Measurements from ENCODE around the gene FSTL5.

Gene FSTL5

GRCh38 chr4:161696944-161697343, 466.9 kb downstream of the FSTL5 start:
- DNase-seq (ENCODE audit: low read depth) = no peak
- H3K4me3 ChIP-seq (ENCODE audit: control insufficient read depth, low read depth, low read length) = no peak overlapping the region
- TF ChIP-seq CTCF (IDR thresholded peaks at IDR 0.05; ENCODE audit: control insufficient read depth, insufficient read depth, low read depth, low read length, missing control alignments) = no peak

GRCh38 chr4:161680146-161680545, 483.7 kb downstream of the FSTL5 start:
- no peak for TF ChIP-seq CTCF (IDR thresholded peaks at IDR 0.05; ENCODE audit: control insufficient read depth, insufficient read depth, low read depth, low read length, missing control alignments)
- no peak for DNase-seq (ENCODE audit: low read depth)
- H3K4me3 ChIP-seq (ENCODE audit: control insufficient read depth, low read depth, low read length) = no peak overlapping the region

GRCh38 chr4:161664740-161665139, 499.1 kb downstream of the FSTL5 start:
- no peak for DNase-seq (ENCODE audit: low read depth)
- H3K4me3 ChIP-seq (ENCODE audit: control insufficient read depth, low read depth, low read length) = no peak overlapping the region
- no peak for TF ChIP-seq CTCF (IDR thresholded peaks at IDR 0.05; ENCODE audit: control insufficient read depth, insufficient read depth, low read depth, low read length, missing control alignments)

GRCh38 chr4:161663844-161664243, 500.0 kb downstream of the FSTL5 start:
- no peak for TF ChIP-seq CTCF (IDR thresholded peaks at IDR 0.05; ENCODE audit: control insufficient read depth, insufficient read depth, low read depth, low read length, missing control alignments)
- no peak for DNase-seq (ENCODE audit: low read depth)
- H3K4me3 ChIP-seq (ENCODE audit: control insufficient read depth, low read depth, low read length) = no peak overlapping the region

- no peak for DNase-seq (ENCODE audit: low read depth)
- H3K4me3 ChIP-seq (ENCODE audit: control insufficient read depth, low read depth, low read length) = no peak overlapping the region
- no peak for TF ChIP-seq CTCF (IDR thresholded peaks at IDR 0.05; ENCODE audit: control insufficient read depth, insufficient read depth, low read depth, low read length, missing control alignments)
These were observed 505.1 kb downstream of the FSTL5 start for GRCh38 chr4:161658676-161659075.

- no peak for DNase-seq (ENCODE audit: low read depth)
- H3K4me3 ChIP-seq (ENCODE audit: control insufficient read depth, low read depth, low read length) = no peak overlapping the region
- TF ChIP-seq CTCF (IDR thresholded peaks at IDR 0.05; ENCODE audit: control insufficient read depth, insufficient read depth, low read depth, low read length, missing control alignments) = no peak
These were observed 506.2 kb downstream of the FSTL5 start for GRCh38 chr4:161657616-161658015.

GRCh38 chr4:161656594-161656993, 507.2 kb downstream of the FSTL5 start:
- DNase-seq (ENCODE audit: low read depth) = no peak
- TF ChIP-seq CTCF (IDR thresholded peaks at IDR 0.05; ENCODE audit: control insufficient read depth, insufficient read depth, low read depth, low read length, missing control alignments) = no peak
- no peak overlapping the region for H3K4me3 ChIP-seq (ENCODE audit: control insufficient read depth, low read depth, low read length)
